Fibroblast of lung (primary cell): ENCODE results near the gene PITHD1. TPM values are rescaled to one million over a fixed set of nuclear protein-coding genes. Genes with fewer than 3 reads are reported as not detected.

ENCODE experiments used
- DNase-seq, 2 donors: peaks; one replicate each; pipeline versions ENCODE4 v3.0.0 to v3.0.0-alpha.2; 2010; ENCODE audit warnings: low read depth in 2 of 2
- H2AFZ ChIP-seq: 2 replicates; pipeline ENCODE4 v1.5.1; 2012; ENCODE audit warnings: low read length, control low read depth, inconsistent platforms
- H3K27ac ChIP-seq: 2 replicates; pipeline ENCODE4 v1.5.1; 2011; ENCODE audit warnings: low read length, control low read depth; ENCODE audit not compliant: insufficient read depth
- H3K27me3 ChIP-seq: 2 replicates; pipeline ENCODE4 v1.5.1; 2011; ENCODE audit warnings: mild to moderate bottlenecking, low read length; ENCODE audit not compliant: control insufficient read depth, insufficient read depth
- H3K36me3 ChIP-seq: 2 replicates; pipeline ENCODE4 v1.5.1; 2011; ENCODE audit warnings: low read length; ENCODE audit not compliant: control insufficient read depth, insufficient read depth
- H3K4me1 ChIP-seq: 2 replicates; pipeline ENCODE4 v1.5.1; 2011; ENCODE audit warnings: low read length; ENCODE audit not compliant: control insufficient read depth, insufficient read depth; ENCODE audit errors: extremely low read depth
- H3K4me2 ChIP-seq: 2 replicates; pipeline ENCODE4 v1.5.1; 2011; ENCODE audit warnings: low read length, control low read depth; ENCODE audit not compliant: insufficient read depth; ENCODE audit errors: extremely low read depth
- H3K4me3 ChIP-seq, 4 experiments: fragments of 200-600 bp in 1 of 4; sonication (generic) in 1 of 4; replicated peaks in 1 of 4; 2 replicates each; pipeline ENCODE4 v1.5.1; 2011 to 2016; ENCODE audit warnings: low read length in 4 of 4, low read depth in 3 of 4, mild to moderate bottlenecking in 3 of 4, control low read depth in 2 of 4, inconsistent platforms in 1 of 4, mixed read lengths in 1 of 4; ENCODE audit not compliant: insufficient read depth in 1 of 4; ENCODE audit errors: control extremely low read depth in 1 of 4
- H3K79me2 ChIP-seq: 2 replicates; pipeline ENCODE4 v1.5.1; 2012; ENCODE audit warnings: mild to moderate bottlenecking, low read length, inconsistent platforms; ENCODE audit not compliant: control insufficient read depth, insufficient read depth
- H3K9ac ChIP-seq: 2 replicates; pipeline ENCODE4 v1.5.1; 2011; ENCODE audit warnings: mild to moderate bottlenecking, low read length, control low read depth; ENCODE audit not compliant: insufficient read depth
- H3K9me3 ChIP-seq: 2 replicates; pipeline ENCODE4 v1.5.1; 2012; ENCODE audit warnings: low read depth, low read length; ENCODE audit not compliant: control insufficient read depth, insufficient read depth
- H4K20me1 ChIP-seq: 2 replicates; pipeline ENCODE4 v1.5.1; 2011; ENCODE audit warnings: low read length; ENCODE audit not compliant: control insufficient read depth, insufficient read depth; ENCODE audit errors: extremely low read depth
- EZH2 ChIP-seq: IDR thresholded peaks from 2 replicates; pipeline ENCODE4 v1.5.1; 2012; ENCODE audit warnings: low read length, control low read depth, mild to moderate bottlenecking; ENCODE audit errors: missing control alignments
- polyA plus RNA-seq, 2 donors: library from polyadenylated mRNA; depleted of rRNA in 1 of 2; stranded (reverse) in 1 of 2; unstranded in 1 of 2; fragments of >200 nt; gene quantifications; 2 replicates each; pipeline ENCODE4 v1.2.1, GENCODE V29; 2011 to 2012; ENCODE audit warnings: missing spikeins in 1 of 2
- total RNA-seq: library from RNA; depleted of rRNA; stranded (reverse); fragments of >200 nt; gene quantifications from 2 replicates; pipeline ENCODE4 v1.2.1, GENCODE V29; 2014
- TF ChIP-seq, protein P1 (sequence below), 2 donors: IDR thresholded peaks in 1 of 2; conservative IDR thresholded peaks in 1 of 2; 1 replicate in 1 of 2; 2 replicates in 1 of 2; pipeline ENCODE4 v1.5.1; 2011 to 2012; ENCODE audit warnings: low read length in 2 of 2, control low read depth in 1 of 2, inconsistent platforms in 1 of 2, low read depth in 1 of 2, mild to moderate bottlenecking in 1 of 2

The PITHD1 gene
- total and polyA plus RNA-seq, 2 donors (not counting 1 experiment from before 2014, with no cell fraction given): 40.5 to 47.7 TPM

- Histone ChIP-seq H3K79me2 (peaks cover 2% of the 10 kb centered on the region), H4K20me1 (no peaks in the 10 kb centered on the region), H3K36me3 (no peaks in the 10 kb centered on the region), H3K27ac (no peak overlapping the region), H3K9ac (no peak overlapping the region), H3K4me2 (no peak overlapping the region), H3K27me3 (no peaks in the 10 kb centered on the region), H3K9me3 (no peaks in the 10 kb centered on the region), H2AFZ (no peak overlapping the region), H3K4me1 (no peaks in the 10 kb centered on the region), H3K4me3 (no peak overlapping the region)
- TF ChIP-seq EZH2: no peak
- TF ChIP-seq, protein P1, sequence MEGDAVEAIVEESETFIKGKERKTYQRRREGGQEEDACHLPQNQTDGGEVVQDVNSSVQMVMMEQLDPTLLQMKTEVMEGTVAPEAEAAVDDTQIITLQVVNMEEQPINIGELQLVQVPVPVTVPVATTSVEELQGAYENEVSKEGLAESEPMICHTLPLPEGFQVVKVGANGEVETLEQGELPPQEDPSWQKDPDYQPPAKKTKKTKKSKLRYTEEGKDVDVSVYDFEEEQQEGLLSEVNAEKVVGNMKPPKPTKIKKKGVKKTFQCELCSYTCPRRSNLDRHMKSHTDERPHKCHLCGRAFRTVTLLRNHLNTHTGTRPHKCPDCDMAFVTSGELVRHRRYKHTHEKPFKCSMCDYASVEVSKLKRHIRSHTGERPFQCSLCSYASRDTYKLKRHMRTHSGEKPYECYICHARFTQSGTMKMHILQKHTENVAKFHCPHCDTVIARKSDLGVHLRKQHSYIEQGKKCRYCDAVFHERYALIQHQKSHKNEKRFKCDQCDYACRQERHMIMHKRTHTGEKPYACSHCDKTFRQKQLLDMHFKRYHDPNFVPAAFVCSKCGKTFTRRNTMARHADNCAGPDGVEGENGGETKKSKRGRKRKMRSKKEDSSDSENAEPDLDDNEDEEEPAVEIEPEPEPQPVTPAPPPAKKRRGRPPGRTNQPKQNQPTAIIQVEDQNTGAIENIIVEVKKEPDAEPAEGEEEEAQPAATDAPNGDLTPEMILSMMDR (conservative IDR thresholded peaks at IDR 0.05 in 1 of 2, IDR thresholded peaks at IDR 0.05 in 1 of 2; ENCODE audit: low read depth in 1 of 2, low read length in 2 of 2): no peak
- no peak for DNase-seq
Observed at GRCh38 chr1:23772854-23773242, 5.4 kb upstream of the PITHD1 start.

DNA sequence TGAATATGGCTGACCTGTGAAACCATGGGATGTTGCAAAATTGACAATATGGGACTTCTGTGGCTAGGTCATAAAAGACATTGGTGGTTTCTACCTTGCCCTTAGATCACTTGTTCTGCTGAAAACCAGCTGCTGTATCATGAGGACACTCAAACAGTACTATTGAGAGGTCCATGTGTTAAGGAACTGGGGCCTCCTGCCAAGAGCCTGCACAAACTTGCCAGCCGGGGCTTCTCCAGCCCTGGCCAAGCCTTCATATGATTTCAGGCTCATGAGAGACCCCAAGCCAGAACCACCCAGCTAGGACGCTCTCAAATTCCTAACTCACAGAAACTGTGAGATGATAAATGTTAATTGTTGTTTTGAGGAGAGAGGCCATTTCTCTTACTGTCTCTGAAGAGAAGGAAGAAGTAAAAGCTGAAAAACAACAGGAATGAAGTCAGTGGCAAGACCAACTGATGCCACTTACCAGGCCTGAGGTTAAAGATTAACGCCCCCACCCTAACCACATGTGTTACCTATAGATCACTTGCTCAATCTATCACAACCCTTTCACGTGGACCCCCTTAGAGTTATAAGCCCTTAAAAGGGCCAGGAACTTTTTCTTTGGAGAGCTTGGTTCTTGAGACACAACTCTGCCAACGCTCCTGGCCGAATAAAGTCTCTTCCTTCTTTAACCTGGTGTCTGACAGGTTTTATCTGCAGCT lies 3.9 kb upstream of the PITHD1 start:
- H2AFZ ChIP-seq: no peak overlapping the region
- H3K4me1 ChIP-seq: peaks cover 5% of the 10 kb centered on the region
- H3K27me3 ChIP-seq: no peaks in the 10 kb centered on the region
- H3K9ac ChIP-seq: no peak overlapping the region
- H3K79me2 ChIP-seq: peaks cover 14% of the 10 kb centered on the region
- no peak overlapping the region for H3K4me3 ChIP-seq
- H3K9me3 ChIP-seq: no peaks in the 10 kb centered on the region
- H3K36me3 ChIP-seq: no peaks in the 10 kb centered on the region
- TF ChIP-seq, protein P1 (conservative IDR thresholded peaks at IDR 0.05 in 1 of 2, IDR thresholded peaks at IDR 0.05 in 1 of 2; ENCODE audit: low read depth in 1 of 2, low read length in 2 of 2): no peak
- TF ChIP-seq EZH2: no peak
- DNase-seq: no peak
- no peak overlapping the region for H3K4me2 ChIP-seq
- no peak overlapping the region for H3K27ac ChIP-seq
- no peaks in the 10 kb centered on the region for H4K20me1 ChIP-seq

DNA sequence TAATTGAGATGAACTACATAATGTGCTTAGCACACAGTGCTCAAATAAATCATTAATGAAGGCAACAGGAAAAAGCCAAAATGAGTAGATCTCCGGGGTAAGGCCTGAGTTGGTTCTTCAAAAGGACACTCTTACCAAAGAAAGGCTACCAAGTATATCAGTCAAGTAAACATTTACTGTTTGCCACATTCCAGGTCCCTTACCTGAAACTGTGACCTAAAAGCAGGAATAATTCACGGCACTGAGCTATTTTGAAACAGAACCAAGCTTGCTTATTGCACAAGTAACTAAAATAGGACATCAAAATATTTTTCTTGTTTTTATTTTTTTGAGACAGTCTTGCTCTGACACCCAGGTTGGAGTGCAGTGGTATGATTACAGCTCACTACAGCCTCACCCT lies 2.0 kb upstream of the PITHD1 start:
- H3K4me3 ChIP-seq: no peak overlapping the region
- H3K9ac ChIP-seq: no peak overlapping the region
- no peak overlapping the region for H3K4me2 ChIP-seq
- H2AFZ ChIP-seq: no peak overlapping the region
- H3K27ac ChIP-seq: no peak overlapping the region
- TF ChIP-seq, protein P1 (conservative IDR thresholded peaks at IDR 0.05 in 1 of 2, IDR thresholded peaks at IDR 0.05 in 1 of 2; ENCODE audit: low read depth in 1 of 2, low read length in 2 of 2): no peak
- no peak for TF ChIP-seq EZH2
- H3K79me2 ChIP-seq: peaks cover 23% of the 10 kb centered on the region
- no peak for DNase-seq
- peaks cover 11% of the 10 kb centered on the region for H3K4me1 ChIP-seq
- no peaks in the 10 kb centered on the region for H3K27me3 ChIP-seq
- no peaks in the 10 kb centered on the region for H4K20me1 ChIP-seq
- no peaks in the 10 kb centered on the region for H3K9me3 ChIP-seq
- no peaks in the 10 kb centered on the region for H3K36me3 ChIP-seq
